ENCODE results near the gene RASSF1. TPM values are rescaled to one million over a fixed set of nuclear protein-coding genes. Genes with fewer than 3 reads are reported as not detected.

The RASSF1 gene
- total RNA-seq, 1 experiment from 2014 or later, result 15.9 TPM

DNA sequence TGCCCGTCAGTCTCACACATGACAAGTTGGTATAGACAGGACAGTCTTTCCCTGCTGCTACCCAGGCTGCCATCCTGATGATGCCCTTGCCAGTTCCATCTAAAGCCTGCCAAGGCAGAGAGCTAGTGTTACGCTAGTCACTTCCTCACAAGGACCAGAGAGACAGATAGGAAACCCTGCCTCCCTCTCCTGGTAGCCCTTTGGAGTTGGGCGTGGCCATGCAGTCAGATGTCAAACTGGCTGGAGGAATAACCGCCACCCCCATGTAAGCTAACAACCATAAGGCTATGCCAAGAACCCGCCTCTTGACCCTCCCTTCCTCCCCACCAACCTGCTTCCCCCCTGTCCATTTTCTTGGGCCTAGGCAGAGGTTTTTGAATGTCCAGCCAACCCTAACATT, 15.9 kb upstream of the RASSF1 start:
- Histone ChIP-seq H3K9me2 (ENCODE audit: insufficient read depth) (no peaks in the 10 kb centered on the region), H3K36me3 (ENCODE audit: low read depth) (0 out of 2 replicates have a peak, but pooled peaks cover 4% of the 10 kb centered on the region), H2AFZ (no peak overlapping the region), H3K79me2 (ENCODE audit: low read depth) (peaks cover 43% of the 10 kb centered on the region), H3K27me3 (ENCODE audit: insufficient read depth, low read depth) (no peaks in the 10 kb centered on the region), H3K4me2 (peak overlapping the region; percentile 89), H3K27ac (no peak overlapping the region), H3K9me3 (ENCODE audit: insufficient read depth, low read depth) (no peaks in the 10 kb centered on the region), H3F3A (ENCODE audit: insufficient read depth, low read depth) (peaks cover 5% of the 10 kb centered on the region; the same call in 1 of the 2 replicates), H4K20me1 (ENCODE audit: insufficient read depth) (peaks cover 22% of the 10 kb centered on the region), H3K4me1 (replicated peaks; ENCODE audit: insufficient read depth) (peaks cover 30% of the 10 kb centered on the region), H3K4me3 (peak overlapping the region; percentile 86; the same call in 1 of the 2 replicates)
- ChIA-PET POLR2A (ENCODE audit: unreplicated experiment) (no interaction called here), CTCF (no interaction called here)
- DNase-seq, result no peak
- BruUV-seq (replicated peaks), result no TSS peak
- intact Hi-C loops (cut with micrococcal nuclease; ENCODE audit: unreplicated experiment), result loop anchor here (5.0 kb wide), 1 partner anchor 1031 kb away; the partner anchor contains the start of gene MANF
- no peak for TF ChIP-seq CTCF (conservative IDR thresholded peaks at IDR 0.05)
- TF ChIP-seq EZH2 (IDR thresholded peaks at IDR 0.05; ENCODE audit: low read depth), result no peak

DNA sequence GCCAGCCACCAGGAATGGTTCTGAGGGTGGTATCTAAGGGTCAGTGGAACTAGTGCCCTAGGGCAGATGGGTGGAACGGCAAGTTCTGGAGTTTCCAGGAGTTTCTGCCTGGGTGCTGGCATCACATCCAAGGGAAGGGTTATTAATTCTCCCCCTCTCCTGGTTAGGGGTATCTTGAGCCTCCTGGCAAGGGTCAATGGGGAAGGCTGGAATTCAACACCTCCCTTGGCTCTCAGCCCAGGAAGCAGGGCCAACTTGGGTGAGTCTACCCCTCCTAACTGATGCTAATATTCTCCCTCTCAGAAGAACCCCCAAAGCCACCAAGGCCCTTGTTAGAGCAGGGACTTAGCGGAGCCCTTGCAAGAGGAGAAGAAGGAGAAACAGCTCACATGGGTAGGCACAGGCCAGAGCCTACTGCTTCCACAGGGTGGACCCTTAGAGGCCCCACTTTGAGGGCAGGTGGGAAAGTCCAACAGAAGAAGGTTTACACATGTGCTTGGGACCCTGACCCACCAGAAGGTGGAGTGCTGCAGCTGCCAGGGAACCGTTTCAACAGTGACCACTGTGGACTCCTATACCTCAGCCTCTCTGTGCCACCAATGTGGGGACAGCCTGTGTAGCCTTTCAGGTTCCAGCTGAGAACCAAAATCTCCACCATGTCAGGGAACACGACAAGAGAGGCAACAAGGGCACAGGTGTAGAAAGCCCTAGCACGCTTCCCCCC, 15.4 kb upstream of the RASSF1 start:
- Histone ChIP-seq H4K20me1 (ENCODE audit: insufficient read depth) (peaks cover 22% of the 10 kb centered on the region), H3K27me3 (ENCODE audit: insufficient read depth, low read depth) (no peaks in the 10 kb centered on the region), H3K4me3 (no peak overlapping the region), H3K27ac (no peak overlapping the region), H2AFZ (no peak overlapping the region), H3K4me1 (replicated peaks; ENCODE audit: insufficient read depth) (peaks cover 34% of the 10 kb centered on the region), H3K9me2 (ENCODE audit: insufficient read depth) (no peaks in the 10 kb centered on the region), H3K4me2 (peak overlapping the region; percentile 89; the same call in 1 of the 2 replicates), H3K79me2 (ENCODE audit: low read depth) (peaks cover 47% of the 10 kb centered on the region), H3K36me3 (ENCODE audit: low read depth) (0 out of 2 replicates have a peak, but pooled peaks cover 4% of the 10 kb centered on the region), H3K9me3 (ENCODE audit: insufficient read depth, low read depth) (no peaks in the 10 kb centered on the region), H3F3A (ENCODE audit: insufficient read depth, low read depth) (peaks cover 5% of the 10 kb centered on the region; the same call in 1 of the 2 replicates)
- POLR2A ChIA-PET (ENCODE audit: unreplicated experiment), result no interaction called here
- CTCF ChIA-PET, result no interaction called here
- no TSS peak for BruUV-seq (replicated peaks)
- DNase-seq, result no peak
- intact Hi-C loops (cut with micrococcal nuclease; ENCODE audit: unreplicated experiment), result loop anchor here (5.0 kb wide), 1 partner anchor 1031 kb away; the partner anchor contains the start of gene MANF
- no peak for TF ChIP-seq EZH2 (IDR thresholded peaks at IDR 0.05; ENCODE audit: low read depth)
- TF ChIP-seq CTCF (conservative IDR thresholded peaks at IDR 0.05), result no peak

DNA sequence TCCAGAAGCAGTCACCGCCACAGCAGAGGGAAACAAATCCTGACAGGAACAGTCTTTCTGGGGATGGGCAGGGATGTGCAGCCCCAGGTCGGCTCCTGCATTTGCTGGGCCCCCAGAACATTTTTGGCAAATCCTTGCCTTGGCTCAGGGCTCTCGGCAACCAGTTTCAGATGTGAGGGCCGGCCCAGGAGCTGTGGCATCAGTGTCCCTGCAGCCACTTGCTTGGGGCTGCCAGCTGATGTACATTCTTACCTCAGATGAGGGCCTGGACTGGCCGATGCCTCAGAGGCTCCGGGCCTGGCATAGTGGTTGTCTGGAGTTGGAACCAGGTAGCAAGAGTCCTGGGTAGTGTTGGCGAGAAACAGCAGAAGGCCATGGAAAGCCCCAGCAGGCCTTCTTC, 14.2 kb upstream of the RASSF1 start:
- TF ChIP-seq CTCF (conservative IDR thresholded peaks at IDR 0.05) (no peak), EZH2 (IDR thresholded peaks at IDR 0.05; ENCODE audit: low read depth) (no peak)
- H2AFZ ChIP-seq, result no peak overlapping the region
- H4K20me1 ChIP-seq (ENCODE audit: insufficient read depth), result peaks cover 22% of the 10 kb centered on the region
- POLR2A ChIA-PET (ENCODE audit: unreplicated experiment), result interaction anchor here (0.7 to 1.0 kb wide), 2 partner anchors 16 to 18 kb away, joined by 3 to 7 read pairs; no protein-coding TSS in a partner anchor
- H3K36me3 ChIP-seq (ENCODE audit: low read depth), result 0 out of 2 replicates have a peak, but pooled peaks cover 4% of the 10 kb centered on the region
- no peak overlapping the region for H3K27ac ChIP-seq
- H3K27me3 ChIP-seq (ENCODE audit: insufficient read depth, low read depth), result no peaks in the 10 kb centered on the region
- H3K9me3 ChIP-seq (ENCODE audit: insufficient read depth, low read depth), result no peaks in the 10 kb centered on the region
- intact Hi-C loops (cut with micrococcal nuclease; ENCODE audit: unreplicated experiment), result loop anchor here (5.0 kb wide), 1 partner anchor 1032 kb away; the partner anchor contains the start of gene MANF
- CTCF ChIA-PET, result no interaction called here
- BruUV-seq (replicated peaks), result no TSS peak
- peaks cover 51% of the 10 kb centered on the region for H3K79me2 ChIP-seq (ENCODE audit: low read depth)
- H3K4me1 ChIP-seq (replicated peaks; ENCODE audit: insufficient read depth), result peaks cover 40% of the 10 kb centered on the region
- H3K4me3 ChIP-seq, result no peak overlapping the region
- H3K4me2 ChIP-seq, result no peak overlapping the region
- H3K9me2 ChIP-seq (ENCODE audit: insufficient read depth), result no peaks in the 10 kb centered on the region
- no peak for DNase-seq
- peaks cover 5% of the 10 kb centered on the region; the same call in 1 of the 2 replicates for H3F3A ChIP-seq (ENCODE audit: insufficient read depth, low read depth)

Measured in PC-9 (cell line).